ENCODE data around the gene ANKRD33.
"Not testable (repeated sequence)": the region's sequence is repeated elsewhere in the genome, so short reads cannot be mapped to it uniquely, and the experiment has no call there.

Gene ANKRD33

GRCh38 chr12:51883998-51884675 is 3.8 kb upstream of the ANKRD33 start:
- DNase-seq (ENCODE audit: low read depth) = no peak

- no peak for DNase-seq (ENCODE audit: low read depth)
These were observed 3.1 kb upstream of the ANKRD33 start for GRCh38 chr12:51884676-51885229.

GRCh38 chr12:51885294-51886020 is 2.4 kb upstream of the ANKRD33 start:
- DNase-seq (ENCODE audit: low read depth) = not testable (repeated sequence)

- peak; percentile 30 for DNase-seq (ENCODE audit: low read depth)
These were observed 1.7 kb upstream of the ANKRD33 start for GRCh38 chr12:51886021-51886710.

GRCh38 chr12:51888316-51889215 is 663 bp downstream of the ANKRD33 start:
- DNase-seq (ENCODE audit: low read depth) = no peak

GRCh38 chr12:51889216-51890132 is 1.6 kb downstream of the ANKRD33 start:
- no peak for DNase-seq (ENCODE audit: low read depth)

GRCh38 chr12:51890133-51890464 is 2.2 kb downstream of the ANKRD33 start:
- DNase-seq (ENCODE audit: low read depth) = no peak

GRCh38 chr12:51890511-51891171 is 2.7 kb downstream of the ANKRD33 start:
- no peak for DNase-seq (ENCODE audit: low read depth)

GRCh38 chr12:51891843-51892242 is 3.9 kb downstream of the ANKRD33 start:
- no peak for DNase-seq (ENCODE audit: low read depth)

GRCh38 chr12:51893786-51894185 is 5.9 kb downstream of the ANKRD33 start:
- DNase-seq (ENCODE audit: low read depth) = no peak

GRCh38 chr12:51895378-51896135 is 7.7 kb downstream of the ANKRD33 start:
- no peak for DNase-seq (ENCODE audit: low read depth)

GRCh38 chr12:51896236-51896635 is 8.3 kb downstream of the ANKRD33 start:
- DNase-seq (ENCODE audit: low read depth) = no peak

GRCh38 chr12:51897181-51897580 is 9.3 kb downstream of the ANKRD33 start:
- no peak for DNase-seq (ENCODE audit: low read depth)

GRCh38 chr12:51898506-51898905 is 10.6 kb downstream of the ANKRD33 start:
- DNase-seq (ENCODE audit: low read depth) = no peak

GRCh38 chr12:51898937-51899336 is 11.0 kb downstream of the ANKRD33 start:
- no peak for DNase-seq (ENCODE audit: low read depth)

- DNase-seq (ENCODE audit: low read depth) = no peak
These were observed 12.5 kb downstream of the ANKRD33 start for GRCh38 chr12:51900323-51900889.

GRCh38 chr12:51901121-51901817 is 13.4 kb downstream of the ANKRD33 start:
- no peak for DNase-seq (ENCODE audit: low read depth)

GRCh38 chr12:51901881-51902280 is 14.0 kb downstream of the ANKRD33 start:
- DNase-seq (ENCODE audit: low read depth) = no peak
